Astrocyte (in vitro differentiated cells and primary cell): ENCODE measurements around the gene RMDN3.

Experiments used
- EZH2 ChIP-seq: IDR thresholded peaks from 2 replicates; pipeline ENCODE4 v1.6.1; 2012; ENCODE audit warnings: mild to moderate bottlenecking, low read length, inconsistent platforms; ENCODE audit not compliant: insufficient read depth
- TF ChIP-seq, protein P1 (sequence below): IDR thresholded peaks from 2 replicates; pipeline ENCODE4 v1.5.1; 2011; ENCODE audit warnings: low read depth, mild to moderate bottlenecking, inconsistent platforms, low read length, moderate library complexity; ENCODE audit not compliant: insufficient read depth

DNA sequence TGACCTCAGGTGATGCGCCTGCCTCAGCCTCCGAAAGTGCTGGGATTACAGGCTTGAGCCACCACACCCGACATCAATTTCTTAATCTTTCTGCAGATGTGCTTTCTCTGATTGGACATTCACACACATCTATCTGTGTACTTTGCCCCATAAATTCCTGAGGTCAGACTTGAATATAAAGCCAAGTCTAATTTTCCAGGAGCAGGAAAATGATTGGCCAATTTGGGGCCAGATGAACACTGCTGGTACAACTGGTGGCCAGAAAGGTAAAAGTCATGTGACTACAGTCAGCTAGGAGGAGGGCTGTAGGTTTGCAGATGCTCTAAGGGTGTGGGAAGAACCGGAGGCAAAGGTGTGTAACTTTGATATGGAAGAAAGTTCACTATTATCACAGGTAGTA is 63.3 kb downstream of the RMDN3 start:
- TF ChIP-seq, protein P1, sequence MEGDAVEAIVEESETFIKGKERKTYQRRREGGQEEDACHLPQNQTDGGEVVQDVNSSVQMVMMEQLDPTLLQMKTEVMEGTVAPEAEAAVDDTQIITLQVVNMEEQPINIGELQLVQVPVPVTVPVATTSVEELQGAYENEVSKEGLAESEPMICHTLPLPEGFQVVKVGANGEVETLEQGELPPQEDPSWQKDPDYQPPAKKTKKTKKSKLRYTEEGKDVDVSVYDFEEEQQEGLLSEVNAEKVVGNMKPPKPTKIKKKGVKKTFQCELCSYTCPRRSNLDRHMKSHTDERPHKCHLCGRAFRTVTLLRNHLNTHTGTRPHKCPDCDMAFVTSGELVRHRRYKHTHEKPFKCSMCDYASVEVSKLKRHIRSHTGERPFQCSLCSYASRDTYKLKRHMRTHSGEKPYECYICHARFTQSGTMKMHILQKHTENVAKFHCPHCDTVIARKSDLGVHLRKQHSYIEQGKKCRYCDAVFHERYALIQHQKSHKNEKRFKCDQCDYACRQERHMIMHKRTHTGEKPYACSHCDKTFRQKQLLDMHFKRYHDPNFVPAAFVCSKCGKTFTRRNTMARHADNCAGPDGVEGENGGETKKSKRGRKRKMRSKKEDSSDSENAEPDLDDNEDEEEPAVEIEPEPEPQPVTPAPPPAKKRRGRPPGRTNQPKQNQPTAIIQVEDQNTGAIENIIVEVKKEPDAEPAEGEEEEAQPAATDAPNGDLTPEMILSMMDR, result no peak
- no peak for TF ChIP-seq EZH2
